ENCODE measurements around the gene SLC13A4.

SLC13A4 gene

DNA sequence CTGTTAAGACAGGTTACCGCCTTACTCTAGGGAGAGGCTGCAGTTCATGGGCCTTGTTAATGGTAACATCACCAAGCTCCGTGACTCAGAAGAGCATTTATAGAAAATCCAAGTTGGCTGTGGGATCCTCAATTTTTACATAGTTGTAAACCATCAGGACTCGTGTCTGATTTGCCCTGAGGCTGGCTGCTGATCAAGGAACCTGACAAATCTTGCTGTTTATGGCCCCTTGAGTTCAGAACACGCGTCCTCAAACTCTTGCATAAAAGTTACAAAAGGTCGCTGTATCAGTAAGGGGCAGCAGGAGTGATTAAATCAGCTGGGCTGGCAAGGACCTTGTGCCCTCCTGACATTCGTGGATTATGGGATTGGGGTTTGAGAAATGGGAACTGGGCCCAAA is 4.6 kb downstream of the SLC13A4 start:
- DNase-seq (ENCODE audit: low read depth in 1 of 2, low spot score in 1 of 2): no peak
- in situ Hi-C loops (cut with HindIII; ENCODE audit: low pct_unique_long_range_greater_than_20kb, low sequenced_read_pairs): no loop called here
- TF ChIP-seq JUND (IDR thresholded peaks at IDR 0.05; ENCODE audit: low read depth): no peak

DNA sequence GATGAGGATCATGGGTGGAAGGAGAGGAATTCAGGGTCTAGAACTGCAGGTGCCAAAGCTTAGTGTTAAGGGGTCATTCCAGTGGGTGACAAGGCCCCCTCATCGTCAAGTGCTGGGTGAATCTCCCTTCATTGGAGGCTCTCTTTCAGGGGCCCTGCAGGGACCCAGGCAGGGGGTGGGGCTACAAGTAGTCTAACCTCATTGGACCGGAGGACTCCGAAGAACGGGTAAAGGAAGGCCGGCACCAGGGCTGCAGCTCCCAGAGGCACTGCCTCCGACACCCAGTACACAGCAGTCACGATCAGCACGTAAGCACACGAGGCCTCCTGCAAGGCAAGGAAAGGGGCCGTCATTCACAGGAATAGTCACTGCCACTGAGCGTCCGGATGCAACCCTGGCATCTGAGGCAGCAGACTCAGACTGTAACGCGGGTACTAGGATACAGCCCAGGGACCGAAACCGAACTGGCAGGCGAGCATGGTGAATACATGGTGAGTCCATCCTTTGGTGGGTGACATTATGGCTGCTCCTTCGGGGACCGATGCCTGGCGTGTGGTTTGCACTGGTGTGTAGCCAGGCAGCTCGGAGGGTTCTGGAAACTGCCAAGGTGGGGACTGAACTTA is 6.7 kb downstream of the SLC13A4 start:
- TF ChIP-seq JUND (IDR thresholded peaks at IDR 0.05; ENCODE audit: low read depth): no peak
- no peak for DNase-seq (ENCODE audit: low read depth in 1 of 2, low spot score in 1 of 2)
- in situ Hi-C loops (cut with HindIII; ENCODE audit: low pct_unique_long_range_greater_than_20kb, low sequenced_read_pairs): no loop called here

DNA sequence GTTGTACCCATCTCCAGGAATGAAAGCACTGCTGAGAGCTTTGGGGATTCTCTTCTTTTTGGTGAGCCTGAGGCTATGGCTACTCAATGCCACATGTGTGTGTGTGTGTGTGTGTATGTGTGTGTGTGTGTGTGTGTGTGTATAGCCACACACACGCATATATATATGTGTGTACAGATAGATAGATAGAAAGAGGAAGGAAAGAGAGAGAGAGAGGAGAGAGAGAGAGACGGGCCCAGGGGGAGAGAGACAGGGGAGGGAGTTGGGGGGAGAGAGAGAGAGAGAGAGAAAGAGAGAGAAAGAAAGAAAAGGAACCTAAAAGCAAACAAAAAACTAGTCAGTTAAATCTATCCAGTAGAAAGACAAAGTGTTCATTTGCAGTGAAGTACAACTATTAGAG is 8.3 kb downstream of the SLC13A4 start:
- no peak for DNase-seq (ENCODE audit: low read depth in 1 of 2, low spot score in 1 of 2)
- in situ Hi-C loops (cut with HindIII; ENCODE audit: low pct_unique_long_range_greater_than_20kb, low sequenced_read_pairs): no loop called here
- no peak for TF ChIP-seq JUND (IDR thresholded peaks at IDR 0.05; ENCODE audit: low read depth)

- no peak for DNase-seq (ENCODE audit: low read depth in 1 of 2, low spot score in 1 of 2)
- TF ChIP-seq JUND (IDR thresholded peaks at IDR 0.05; ENCODE audit: low read depth): no peak
- in situ Hi-C loops (cut with HindIII; ENCODE audit: low pct_unique_long_range_greater_than_20kb, low sequenced_read_pairs): no loop called here
Observed at GRCh38 chr7:135718794-135719437, 9.1 kb downstream of the SLC13A4 start.

- no peak for TF ChIP-seq JUND (IDR thresholded peaks at IDR 0.05; ENCODE audit: low read depth)
- in situ Hi-C loops (cut with HindIII; ENCODE audit: low pct_unique_long_range_greater_than_20kb, low sequenced_read_pairs): no loop called here
- no peak for DNase-seq (ENCODE audit: low read depth in 1 of 2, low spot score in 1 of 2)
Observed at GRCh38 chr7:135718219-135718618, 9.8 kb downstream of the SLC13A4 start.

DNA sequence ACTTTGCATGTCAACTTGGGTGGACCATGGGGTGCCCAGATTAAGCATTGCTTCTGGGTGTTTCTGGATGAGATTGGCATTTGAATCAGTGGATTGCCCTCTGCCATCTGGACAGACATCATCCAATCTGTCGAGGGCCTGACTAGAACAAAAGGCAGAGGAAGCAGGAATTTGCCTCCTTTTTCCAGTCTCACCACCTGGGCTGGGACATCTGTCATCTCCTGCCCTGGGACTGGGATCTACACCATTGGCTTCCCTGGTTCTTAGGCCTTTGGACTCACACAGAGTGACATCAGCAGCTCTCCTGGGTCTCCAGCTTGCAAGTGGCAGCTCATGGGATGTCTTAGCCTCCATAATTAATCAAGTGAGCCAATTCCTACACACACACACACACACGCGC is 10.3 kb downstream of the SLC13A4 start:
- in situ Hi-C loops (cut with HindIII; ENCODE audit: low pct_unique_long_range_greater_than_20kb, low sequenced_read_pairs): no loop called here
- no peak for TF ChIP-seq JUND (IDR thresholded peaks at IDR 0.05; ENCODE audit: low read depth)
- DNase-seq (ENCODE audit: low read depth in 1 of 2, low spot score in 1 of 2): no peak

- no peak for TF ChIP-seq JUND (IDR thresholded peaks at IDR 0.05; ENCODE audit: low read depth)
- in situ Hi-C loops (cut with HindIII; ENCODE audit: low pct_unique_long_range_greater_than_20kb, low sequenced_read_pairs): no loop called here
- no peak for DNase-seq (ENCODE audit: low read depth in 1 of 2, low spot score in 1 of 2)
Observed at GRCh38 chr7:135716677-135717238, 11.2 kb downstream of the SLC13A4 start.

DNA sequence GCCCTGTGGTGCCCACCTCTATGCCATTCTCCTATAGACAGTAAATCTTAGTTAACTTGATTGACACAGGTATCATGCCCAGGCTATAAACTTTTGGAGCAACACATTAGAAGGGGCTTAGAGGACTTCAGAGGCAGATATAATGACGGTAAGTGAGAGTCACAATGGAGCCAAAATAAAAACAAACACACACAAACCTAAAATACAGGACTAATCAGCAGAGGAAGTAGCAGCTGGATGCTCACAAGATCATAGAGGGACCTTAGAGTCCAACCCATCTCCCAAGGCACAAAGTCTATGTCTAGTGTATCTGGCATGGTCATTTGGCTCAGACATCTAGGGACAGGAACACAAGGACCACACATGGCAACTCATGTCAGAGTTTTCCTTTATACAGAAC is 12.3 kb downstream of the SLC13A4 start:
- in situ Hi-C loops (cut with HindIII; ENCODE audit: low pct_unique_long_range_greater_than_20kb, low sequenced_read_pairs): no loop called here
- TF ChIP-seq JUND (IDR thresholded peaks at IDR 0.05; ENCODE audit: low read depth): no peak
- no peak for DNase-seq (ENCODE audit: low read depth in 1 of 2, low spot score in 1 of 2)

DNA sequence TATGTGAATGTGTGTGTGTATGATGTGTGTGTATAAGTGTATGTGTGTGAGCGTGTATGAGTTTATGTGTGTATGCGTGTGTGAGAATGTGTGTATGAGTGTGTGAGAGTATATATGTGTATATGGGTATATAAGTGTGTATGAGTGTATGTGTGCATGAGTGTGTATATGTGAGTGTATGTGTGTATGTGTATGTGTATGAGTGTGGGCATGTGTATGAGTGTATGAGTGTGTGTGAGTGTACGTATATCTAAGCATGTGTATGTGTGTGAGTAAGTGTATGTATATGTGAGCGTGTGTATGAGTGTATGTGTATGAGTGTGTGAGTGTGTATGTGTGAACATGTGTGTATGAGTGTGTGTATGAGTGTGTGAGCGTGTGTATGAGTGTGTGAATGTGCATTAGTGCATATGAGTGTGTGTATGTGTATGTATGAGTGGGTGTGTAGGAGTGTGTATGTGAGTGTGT is 12.9 kb downstream of the SLC13A4 start:
- no peak for DNase-seq (ENCODE audit: low read depth in 1 of 2, low spot score in 1 of 2)
- TF ChIP-seq JUND (IDR thresholded peaks at IDR 0.05; ENCODE audit: low read depth): no peak
- in situ Hi-C loops (cut with HindIII; ENCODE audit: low pct_unique_long_range_greater_than_20kb, low sequenced_read_pairs): no loop called here

- in situ Hi-C loops (cut with HindIII; ENCODE audit: low pct_unique_long_range_greater_than_20kb, low sequenced_read_pairs): no loop called here
- peak; percentile 31 to 33 for DNase-seq (ENCODE audit: low read depth in 1 of 2, low spot score in 1 of 2)
- TF ChIP-seq JUND (IDR thresholded peaks at IDR 0.05; ENCODE audit: low read depth): no peak
Observed at GRCh38 chr7:135714534-135715009, 13.4 kb downstream of the SLC13A4 start.

- no peak for TF ChIP-seq JUND (IDR thresholded peaks at IDR 0.05; ENCODE audit: low read depth)
- DNase-seq (ENCODE audit: low read depth in 1 of 2, low spot score in 1 of 2): no peak
- in situ Hi-C loops (cut with HindIII; ENCODE audit: low pct_unique_long_range_greater_than_20kb, low sequenced_read_pairs): no loop called here
Observed at GRCh38 chr7:135713836-135714470, 14.0 kb downstream of the SLC13A4 start.

DNA sequence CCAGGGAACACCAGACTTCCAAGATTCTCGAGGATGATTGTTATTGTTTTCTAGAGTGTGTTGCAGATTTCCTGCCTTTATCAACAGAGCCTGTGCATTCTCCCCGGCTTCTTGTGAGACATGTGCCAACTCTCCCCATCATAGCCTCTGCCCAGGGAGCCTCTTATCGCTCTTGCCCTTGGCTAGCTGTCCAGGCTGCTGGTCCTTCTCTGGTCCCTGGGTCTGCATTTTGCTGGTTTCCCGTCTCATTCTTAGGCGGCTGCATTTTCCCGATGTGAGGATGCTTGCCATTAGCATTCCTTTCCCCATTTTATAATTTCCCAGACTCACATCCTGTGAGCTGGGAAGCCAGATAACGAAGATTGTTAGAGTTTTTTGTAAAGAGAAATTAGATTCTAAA is 15.2 kb downstream of the SLC13A4 start:
- DNase-seq (ENCODE audit: low read depth in 1 of 2, low spot score in 1 of 2): no peak
- in situ Hi-C loops (cut with HindIII; ENCODE audit: low pct_unique_long_range_greater_than_20kb, low sequenced_read_pairs): no loop called here
- TF ChIP-seq JUND (IDR thresholded peaks at IDR 0.05; ENCODE audit: low read depth): no peak

All from T47D (cell line).